ENCODE results near the gene ALAS1.

- no peak for TF ChIP-seq POLR2A (IDR thresholded peaks at IDR 0.05; ENCODE audit: low read depth, low read length)
- TF ChIP-seq POU2F2 (IDR thresholded peaks at IDR 0.05; ENCODE audit: low read depth, low read length) = no peak
- TF ChIP-seq TAF1 (IDR thresholded peaks at IDR 0.05; ENCODE audit: low read depth, low read length) = no peak
- no peak for TF ChIP-seq POLR2AphosphoS5 (IDR thresholded peaks at IDR 0.05; ENCODE audit: low read depth, low read length)
- no peak for TF ChIP-seq PAX5 (IDR thresholded peaks at IDR 0.05; ENCODE audit: insufficient read depth, low read length, severe bottlenecking)
Observed at GRCh38 chr3:52155912-52156311, 42.0 kb upstream of the ALAS1 start.
